GM13977 (cell line): ENCODE results near the gene GLI1.
"Not testable (repeated sequence)": the region's sequence is repeated elsewhere in the genome, so short reads cannot be mapped to it uniquely, and the experiment has no call there.

Experiments used
- DNase-seq: peaks from one replicate; pipeline ENCODE4 v3.0.0; 2012; ENCODE audit warnings: low spot score
- CTCF ChIP-seq: IDR thresholded peaks from 2 replicates; pipeline ENCODE4 v1.5.1; 2012; ENCODE audit warnings: mild to moderate bottlenecking, control low read depth; ENCODE audit not compliant: insufficient read depth; ENCODE audit errors: extremely low read depth, missing control alignments
- in situ Hi-C: fragments of 300-500 bp; cut with MboI; formaldehyde crosslinking; loops from one replicate; pipeline ENCODE4 v1.12.0; 2022; ENCODE audit warnings: low sequenced_read_pairs, low pct_unique_long_range_greater_than_20kb, mixed read lengths, inconsistent platforms; ENCODE audit not compliant: unreplicated experiment

GLI1 gene

GRCh38 chr12:57515408-57515933 lies 55.9 kb downstream of the GLI1 start:
- TF ChIP-seq CTCF: no peak
- in situ Hi-C loops: no loop called here
- DNase-seq: no peak

- no peak for TF ChIP-seq CTCF
- no peak for DNase-seq
- in situ Hi-C loops: no loop called here
These were observed 56.5 kb downstream of the GLI1 start for GRCh38 chr12:57515934-57516541.

- in situ Hi-C loops: no loop called here
- TF ChIP-seq CTCF: no peak
- no peak for DNase-seq
These were observed 57.1 kb downstream of the GLI1 start for GRCh38 chr12:57516617-57517153.

- in situ Hi-C loops: no loop called here
- no peak for DNase-seq
- no peak for TF ChIP-seq CTCF
These were observed 57.6 kb downstream of the GLI1 start for GRCh38 chr12:57517187-57517586.

- in situ Hi-C loops: not testable (repeated sequence)
These were observed 58.1 kb downstream of the GLI1 start for GRCh38 chr12:57517718-57518117.

GRCh38 chr12:57518176-57518919 lies 58.8 kb downstream of the GLI1 start:
- in situ Hi-C loops: no loop called here
- TF ChIP-seq CTCF: no peak
- no peak for DNase-seq

More at GRCh38 chr12:57517718-57518117, 58.1 kb downstream of the GLI1 start:
- DNase-seq: not testable (repeated sequence)
